ENCODE measurements around the gene MAP4K3. TPM values are rescaled to one million over a fixed set of nuclear protein-coding genes. Genes with fewer than 3 reads are reported as not detected.

MAP4K3 gene
- total and polyA plus RNA-seq, 9 of the 15 experiments (the other 6 are each of a cell fraction or from before 2014, with no cell fraction given) = 3.1 to 30.0 (median 16.9) TPM

GRCh38 chr2:39424951-39425350 is 12.1 kb downstream of the MAP4K3 start:
- peak overlapping the region; percentile 40; the same call in 1 of the 2 replicates for H3K4me2 ChIP-seq (ENCODE audit: insufficient read depth, low read length)
- H3K9ac ChIP-seq (ENCODE audit: insufficient read depth in 1 of 2, low read depth in 2 of 2, low read length in 2 of 2) = no peak overlapping the region
- no peak overlapping the region for H3K4me3 ChIP-seq
- no TSS peak for BruUV-seq (replicated peaks)
- in situ Hi-C loops (cut with MboI) (no loop called here), intact Hi-C loops (cut with micrococcal nuclease) (no loop called here)
- POLR2A ChIA-PET = no interaction called here
- no peaks in the 10 kb centered on the region for H3K9me3 ChIP-seq (replicated peaks; ENCODE audit: control insufficient read depth, insufficient read depth, low read depth, low read length)
- no peak overlapping the region for H2AFZ ChIP-seq (ENCODE audit: low read depth, low read length)
- peaks cover 99% of the 10 kb centered on the region for H3K79me2 ChIP-seq (ENCODE audit: control insufficient read depth, insufficient read depth, low read length)
- peak overlapping the region; percentile 61; the same call in 1 of the 3 replicates for H3K27ac ChIP-seq (ENCODE audit: extremely low read depth, low read depth, low read length)
- H4K20me1 ChIP-seq (replicated peaks; ENCODE audit: control insufficient read depth, insufficient read depth, low read length) = peaks cover 8% of the 10 kb centered on the region
- H3K36me3 ChIP-seq (ENCODE audit: control insufficient read depth, insufficient read depth, low read length) = no peaks in the 10 kb centered on the region; the same call in 2 of the 3 replicates
- no peaks in the 10 kb centered on the region for H3K27me3 ChIP-seq (ENCODE audit: control insufficient read depth in 2 of 2, insufficient read depth in 2 of 2, low read length in 2 of 2)
- 44% methylated on average over 1 of the region's 1 CpG for WGBS (ENCODE audit: insufficient coverage, low coverage, missing lambda C conversion rate)
- TF ChIP-seq ZBTB8A (IDR thresholded peaks at IDR 0.05; ENCODE audit: partially characterized antibody) (no peak), HMGN3 (IDR thresholded peaks at IDR 0.05; ENCODE audit: borderline replicate concordance, extremely low read depth, insufficient read length, low read depth, low read length) (no peak), DDX20 (tag; IDR thresholded peaks at IDR 0.05; ENCODE audit: low read depth) (no peak), BACH1 (tag; IDR thresholded peaks at IDR 0.05) (peak; percentile 77; the same call in 1 of the 2 replicates), MAFG (tag; conservative IDR thresholded peaks at IDR 0.05) (peak; percentile 95), ZNF316 (IDR thresholded peaks at IDR 0.05) (peak; percentile 98), NFE2 (IDR thresholded peaks at IDR 0.05; ENCODE audit: low read depth) (peak; percentile 85), MAFF (IDR thresholded peaks at IDR 0.05; ENCODE audit: low read length) (peak; percentile 91), C11orf30 (IDR thresholded peaks at IDR 0.05; ENCODE audit: low read depth) (peak; percentile 94), MAFK (IDR thresholded peaks at IDR 0.05; ENCODE audit: low read length) (peak; percentile 86), TSC22D4 (tag; IDR thresholded peaks at IDR 0.05) (no peak), NCOR1 (IDR thresholded peaks at IDR 0.05) (no peak), NFE2L1 (tag; IDR thresholded peaks at IDR 0.05; ENCODE audit: borderline replicate concordance, low read depth) (peak; percentile 84), MCM3 (IDR thresholded peaks at IDR 0.05) (no peak), ZNF592 (IDR thresholded peaks at IDR 0.05) (0 out of 2 replicates have a peak, but pooled peaks have one; percentile 15), BRD9 (IDR thresholded peaks at IDR 0.05; ENCODE audit: low read depth, partially characterized antibody) (no peak)
- no peak for ATAC-seq
- H3K9me1 ChIP-seq (ENCODE audit: control insufficient read depth, insufficient read depth, low read length) = no peaks in the 10 kb centered on the region
- no peak for FAIRE-seq
- DNase-seq (ENCODE audit: extremely low read depth in 1 of 4, low spot score in 3 of 4) = no peak
- H3K4me1 ChIP-seq (replicated peaks in 1 of 2; ENCODE audit: control insufficient read depth in 2 of 2, insufficient read depth in 2 of 2, low read length in 2 of 2) = peaks cover 6 to 26% of the 10 kb centered on the region in 2 experiments; a peak in 4 of 5 replicates
- CTCF ChIA-PET (ENCODE audit: low intra/inter-chr PET ratio) = no interaction called here
